H1 (cell line): ENCODE data around the gene ARTN. TPM values are rescaled to one million over a fixed set of nuclear protein-coding genes. Genes with fewer than 3 reads are reported as not detected.
A peak's percentile ranks its signal among the peaks of the same experiment; 100 is the strongest.

Source experiments
- CTCF ChIA-PET: fragments of 300-600 bp; sonication (Branson Sonifier 250); formaldehyde crosslinking; loops from one replicate; lab custom pipeline; 2021; ENCODE audit not compliant: partially characterized antibody; lab: Charles Lee
- POLR2A ChIA-PET: fragments of 300-600 bp; sonication (Branson Sonifier 250); formaldehyde crosslinking; loops from one replicate; lab custom pipeline; 2021; ENCODE audit warnings: inconsistent platforms; ENCODE audit not compliant: partially characterized antibody; lab: Charles Lee
- DNase-seq, 2 experiments: peaks; one replicate each; pipeline versions ENCODE4 v3.0.0 to v3.0.0-alpha.2; 2010 to 2022; ENCODE audit warnings: low spot score in 2 of 2, low read depth in 1 of 2, mixed read lengths in 1 of 2
- FAIRE-seq: peaks from 2 replicates; lab custom pipeline; 2011; peaks lifted over from hg19 to GRCh38; lab: Jason Lieb, UNC
- H2AFZ ChIP-seq: 2 replicates; pipeline ENCODE4 v1.8.1; 2012; ENCODE audit warnings: low read length, inconsistent platforms
- H2AK5ac ChIP-seq: 2 replicates; pipeline ENCODE4 v1.6.1; 2013; ENCODE audit warnings: low read depth, low read length
- H2BK120ac ChIP-seq: replicated peaks from 2 replicates; pipeline ENCODE3; 2013; ENCODE audit warnings: low read depth, low read length, inconsistent platforms
- H2BK12ac ChIP-seq: 2 replicates; pipeline ENCODE4 v1.6.1; 2013; ENCODE audit warnings: low read depth, low read length
- H2BK15ac ChIP-seq: 2 replicates; pipeline ENCODE4 v1.6.1; 2013; ENCODE audit warnings: low read length
- H2BK20ac ChIP-seq: 2 replicates; pipeline ENCODE4 v1.6.1; 2013; ENCODE audit warnings: low read length
- H2BK5ac ChIP-seq: 2 replicates; pipeline ENCODE4 v1.6.1; 2013; ENCODE audit warnings: low read depth, low read length
- H3K14ac ChIP-seq: 2 replicates; pipeline ENCODE4 v1.6.1; 2013; ENCODE audit warnings: inconsistent platforms; ENCODE audit not compliant: insufficient read length
- H3K18ac ChIP-seq: 2 replicates; pipeline ENCODE4 v1.6.1; 2013; ENCODE audit warnings: low read length; ENCODE audit errors: extremely low read depth
- H3K23ac ChIP-seq: 2 replicates; pipeline ENCODE4 v1.6.1; 2013; ENCODE audit warnings: inconsistent platforms; ENCODE audit not compliant: insufficient read length
- H3K23me2 ChIP-seq: 2 replicates; pipeline ENCODE4 v1.6.1; 2013; ENCODE audit warnings: low read depth, low read length
- H3K27ac ChIP-seq: 2 replicates; pipeline ENCODE4 v1.6.1; 2011; ENCODE audit warnings: low read depth, low read length, inconsistent platforms
- H3K27me3 ChIP-seq, 4 experiments: replicated peaks in 1 of 4; 1 replicate in 1 of 4; 2 replicates in 3 of 4; pipeline versions ENCODE4 v1.6.1 to v1.8.1; 2011 to 2013; ENCODE audit warnings: low read length in 3 of 4, mild to moderate bottlenecking in 3 of 4, inconsistent platforms in 2 of 4, mixed read lengths in 2 of 4, moderate library complexity in 1 of 4; ENCODE audit not compliant: control insufficient read depth in 3 of 4, insufficient read depth in 3 of 4; ENCODE audit errors: extremely low read depth in 1 of 4
- H3K36me3 ChIP-seq, 4 experiments: 2 replicates each; pipeline versions ENCODE4 v1.6.1 to v1.8.1; 2011 to 2013; ENCODE audit warnings: mild to moderate bottlenecking in 4 of 4, low read length in 3 of 4, moderate library complexity in 2 of 4, control low read depth in 1 of 4, inconsistent platforms in 1 of 4; ENCODE audit not compliant: insufficient read depth in 4 of 4, control insufficient read depth in 2 of 4
- H3K4ac ChIP-seq: replicated peaks from 2 replicates; pipeline ENCODE3; 2013; ENCODE audit warnings: low read length, low read depth, mixed read lengths, inconsistent platforms; ENCODE audit not compliant: insufficient read length
- H3K4me1 ChIP-seq, 4 experiments: replicated peaks in 1 of 4; 1 replicate in 1 of 4; 2 replicates in 3 of 4; pipeline versions ENCODE4 v1.6.1 to v1.8.1; 2011 to 2013; ENCODE audit warnings: low read length in 3 of 4, inconsistent platforms in 2 of 4, mixed read lengths in 1 of 4; ENCODE audit not compliant: insufficient read depth in 4 of 4, control insufficient read depth in 3 of 4
- H3K4me2 ChIP-seq, 2 experiments: 2 replicates each; pipeline versions ENCODE4 v1.6.1 to v1.8.1; 2011 to 2013; ENCODE audit warnings: low read depth in 2 of 2, low read length in 2 of 2, control low read depth in 1 of 2, inconsistent platforms in 1 of 2, mild to moderate bottlenecking in 1 of 2; ENCODE audit not compliant: insufficient read depth in 1 of 2
- H3K4me3 ChIP-seq, 4 experiments: fragments of 200-600, 300-600 bp in 1 of 4; sonication (generic), shearing (Covaris generic), sonication (Bioruptor Twin) in 1 of 4; 2 replicates each; pipeline versions ENCODE4 v1.5.1 to v1.8.1; 2011 to 2016; ENCODE audit warnings: low read length in 4 of 4, low read depth in 3 of 4, control low read depth in 2 of 4, inconsistent platforms in 2 of 4, mild to moderate bottlenecking in 2 of 4, mixed read lengths in 1 of 4, moderate library complexity in 1 of 4; ENCODE audit not compliant: insufficient read depth in 2 of 4; ENCODE audit errors: extremely low read depth in 1 of 4
- H3K56ac ChIP-seq: replicated peaks from 2 replicates; pipeline ENCODE3; 2013; ENCODE audit warnings: low read depth, mild to moderate bottlenecking, mixed read lengths, low read length, inconsistent platforms; ENCODE audit not compliant: insufficient read length
- H3K79me1 ChIP-seq: 2 replicates; pipeline ENCODE4 v1.6.1; 2013; ENCODE audit warnings: low read depth, low read length, control low read depth
- H3K79me2 ChIP-seq, 2 experiments: 2 replicates each; pipeline versions ENCODE4 v1.6.1 to v1.8.1; 2012 to 2013; ENCODE audit warnings: low read length in 2 of 2, mild to moderate bottlenecking in 2 of 2, inconsistent platforms in 1 of 2; ENCODE audit not compliant: insufficient read depth in 2 of 2, control insufficient read depth in 1 of 2
- H3K9ac ChIP-seq, 4 experiments: replicated peaks in 1 of 4; 1 replicate in 1 of 4; 2 replicates in 3 of 4; pipeline versions ENCODE4 v1.6.1 to v1.8.1; 2011 to 2013; ENCODE audit warnings: low read depth in 3 of 4, low read length in 3 of 4, control low read depth in 2 of 4, mild to moderate bottlenecking in 2 of 4, moderate library complexity in 2 of 4, inconsistent platforms in 1 of 4; ENCODE audit errors: extremely low read depth in 1 of 4
- H3K9me3 ChIP-seq, 2 experiments: 2 replicates each; pipeline versions ENCODE4 v1.6.1 to v1.8.1; 2012 to 2013; ENCODE audit warnings: mild to moderate bottlenecking in 2 of 2, moderate library complexity in 2 of 2, control low read depth in 1 of 2, inconsistent platforms in 1 of 2, low read depth in 1 of 2, low read length in 1 of 2, mixed read lengths in 1 of 2; ENCODE audit not compliant: insufficient read depth in 2 of 2
- H4K20me1 ChIP-seq, 2 experiments: replicated peaks in 1 of 2; 2 replicates each; pipeline versions ENCODE3 to v1.8.1; 2011 to 2013; ENCODE audit warnings: inconsistent platforms in 2 of 2, low read length in 2 of 2, mild to moderate bottlenecking in 1 of 2; ENCODE audit not compliant: insufficient read depth in 2 of 2, control insufficient read depth in 1 of 2
- H4K5ac ChIP-seq: 2 replicates; pipeline ENCODE4 v1.6.1; 2013; ENCODE audit warnings: low read length, low read depth, mixed read lengths, inconsistent platforms; ENCODE audit not compliant: insufficient read length
- H4K8ac ChIP-seq: 2 replicates; pipeline ENCODE4 v1.8.0; 2013; ENCODE audit warnings: mild to moderate bottlenecking, moderate library complexity, low read length, inconsistent platforms; ENCODE audit not compliant: insufficient read depth; ENCODE audit errors: extremely low read depth
- H4K91ac ChIP-seq: replicated peaks from 2 replicates; pipeline ENCODE3; 2013; ENCODE audit warnings: low read length, mixed read lengths, inconsistent platforms; ENCODE audit not compliant: insufficient read length
- CBX5 ChIP-seq: fragments of 300-800, 300-1000 bp; sonication (generic); IDR thresholded peaks from 2 replicates; pipeline ENCODE4 v1.7.1; 2016; ENCODE audit warnings: antibody characterized with exemption, low read length, low read depth
- NANOG ChIP-seq: IDR thresholded peaks from 2 replicates; pipeline ENCODE4 v1.6.1; 2011; ENCODE audit warnings: low read length, low read depth, mild to moderate bottlenecking, inconsistent platforms; ENCODE audit not compliant: insufficient read depth, poor library complexity, severe bottlenecking
- RNF2 ChIP-seq: fragments of 200-900, 300-1000 bp; sonication (generic); IDR thresholded peaks from 2 replicates; pipeline ENCODE4 v1.7.1; 2016; ENCODE audit warnings: borderline replicate concordance, low read depth, mild to moderate bottlenecking, antibody characterized with exemption, low read length; ENCODE audit not compliant: poor library complexity, severe bottlenecking; ENCODE audit errors: missing control alignments
- SIX5 ChIP-seq: IDR thresholded peaks from 2 replicates; pipeline ENCODE4 v1.6.1; 2011; ENCODE audit warnings: mild to moderate bottlenecking, low read depth, low read length
- TBP ChIP-seq: IDR thresholded peaks from 2 replicates; pipeline ENCODE4 v1.6.1; 2011; ENCODE audit warnings: low read depth, low read length, improper control_type of control experiment
- WGBS, 2 experiments: shearing (Covaris generic) in 1 of 2; methylation state at CpG; one replicate each; pipeline versions ENCODE4 v1.1.6 to v1.1.7; 2013 to 2015; ENCODE audit warnings: low lambda C conversion rate in 2 of 2, mixed read lengths in 2 of 2, inconsistent platforms in 1 of 2, low coverage in 1 of 2, missing lambda C conversion rate in 1 of 2; ENCODE audit not compliant: insufficient replicate concordance in 2 of 2, insufficient coverage in 1 of 2, insufficient read length in 1 of 2; ENCODE audit errors: extremely low coverage in 1 of 2, missing lambda C conversion rate in 1 of 2; 5-methylcytosine and 5-hydroxymethylcytosine counted together
- polyA plus RNA-seq, 7 experiments: library from polyadenylated mRNA; depleted of rRNA in 3 of 7; stranded (reverse) in 5 of 7; unstranded in 2 of 7; fragments of >200 nt in 5 of 7; fragments of 200-250 nt in 2 of 7; gene quantifications; 1 replicate in 5 of 7; 2 replicates in 1 of 7; 4 replicates in 1 of 7; pipeline versions ENCODE4 v1.2.1 to v1.2.3, GENCODE V29; 2011 to 2013; ENCODE audit warnings: missing spikeins in 2 of 7, mixed read lengths in 2 of 7
- total RNA-seq: library from RNA; stranded (reverse); fragmentation: NEBNext Ultra II Directional; extraction: Animal tissue kit (Norgen Biotek cat#: 25700); gene quantifications from 2 replicates; pipeline ENCODE4 v1.2.1, GENCODE V29; 2021

Gene ARTN
- total and polyA plus RNA-seq, 2 of the 8 experiments (the other 6 are each of a cell fraction or from before 2014, with no cell fraction given), result 13.5 to 22.7 TPM

DNA sequence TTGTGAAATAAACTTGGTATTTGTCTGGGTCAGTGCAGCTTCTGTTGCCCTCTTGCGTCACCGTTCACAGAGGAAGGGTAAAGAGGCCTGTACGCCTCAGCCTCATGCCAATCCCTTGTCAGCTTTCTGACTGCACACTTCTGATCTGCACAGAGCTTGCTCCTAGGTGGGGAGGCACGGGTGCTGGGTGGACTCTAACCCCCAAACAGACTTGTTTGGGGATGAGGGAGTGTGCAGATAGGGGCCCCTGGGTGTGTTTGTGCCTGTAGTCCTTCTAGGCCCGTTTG, 44.6 kb downstream of the ARTN start:
- TF ChIP-seq NANOG, result no peak
- TF ChIP-seq TBP, result 0 out of 2 replicates have a peak, but pooled peaks have one; percentile 1
- no peak for TF ChIP-seq RNF2
- no peak for TF ChIP-seq CBX5
- no peak for TF ChIP-seq SIX5
- Histone ChIP-seq H2AFZ (no peak overlapping the region), H3K4ac (no peak overlapping the region), H3K36me3 (peaks cover 2 to 25% (median 15%) of the 10 kb centered on the region in 4 experiments; a peak in 5 of 8 replicates), H3K79me2 (peaks cover 0 to 24% of the 10 kb centered on the region in 2 experiments; a peak in 2 of 4 replicates), H3K4me3 (peak overlapping the region; percentile 71 to 90 (median 76)), H3K4me1 (peaks cover 4 to 22% (median 16%) of the 10 kb centered on the region in 4 experiments), H3K56ac (no peak overlapping the region), H3K79me1 (peaks cover 28% of the 10 kb centered on the region), H3K14ac (no peak overlapping the region), H4K5ac (no peak overlapping the region), H3K4me2 (peak overlapping the region; percentile 61 to 88), H4K91ac (no peak overlapping the region), H3K18ac (no peak overlapping the region), H2BK12ac (no peak overlapping the region), H2BK20ac (no peak overlapping the region), H2BK5ac (no peak overlapping the region), H2BK120ac (no peak overlapping the region), H3K9me3 (no peaks in the 10 kb centered on the region), H3K9ac (no peak overlapping the region), H4K20me1 (peaks cover 2 to 32% of the 10 kb centered on the region in 2 experiments), H3K23ac (no peak overlapping the region), H3K23me2 (peaks cover 27% of the 10 kb centered on the region), H3K27ac (no peak overlapping the region), H2AK5ac (0 out of 2 replicates have a peak overlapping the region, but pooled peaks have one; percentile 3), H2BK15ac (0 out of 2 replicates have a peak overlapping the region, but pooled peaks have one; percentile 61), H4K8ac (no peak overlapping the region), H3K27me3 (no peaks in the 10 kb centered on the region)
- ChIA-PET CTCF (interaction anchor here (0.7 to 5.0 kb wide), 6 partner anchors 11 to 56 kb away, joined by 3 to 34 read pairs (median 4); partner anchors contain the start of gene CCDC24), POLR2A (interaction anchor here (0.7 to 12.9 kb wide), 8 partner anchors 8 to 72 kb away, joined by 3 to 189 read pairs (median 6); partner anchors contain the start of gene CCDC24)
- no peak for FAIRE-seq
- WGBS, 2 experiments, result 95% methylated on average over 5 of the region's 5 CpGs; no CpG with 5 or more reads in 1 of the 2 experiments
- DNase-seq, result no peak
